HG03025 (cell line): ENCODE data around the gene BMP2.

Experiments
- ATAC-seq: cut with Tn5 transposase; IDR thresholded peaks from one replicate; pipeline ENCODE4 v1.9.1; 2021; ENCODE audit warnings: mild to moderate bottlenecking, moderate library complexity; ENCODE audit not compliant: unreplicated experiment, low FRiP score

BMP2 gene

GRCh38 chr20:6828794-6829423, 61.4 kb downstream of the BMP2 start:
- peak; percentile 78 for ATAC-seq

DNA sequence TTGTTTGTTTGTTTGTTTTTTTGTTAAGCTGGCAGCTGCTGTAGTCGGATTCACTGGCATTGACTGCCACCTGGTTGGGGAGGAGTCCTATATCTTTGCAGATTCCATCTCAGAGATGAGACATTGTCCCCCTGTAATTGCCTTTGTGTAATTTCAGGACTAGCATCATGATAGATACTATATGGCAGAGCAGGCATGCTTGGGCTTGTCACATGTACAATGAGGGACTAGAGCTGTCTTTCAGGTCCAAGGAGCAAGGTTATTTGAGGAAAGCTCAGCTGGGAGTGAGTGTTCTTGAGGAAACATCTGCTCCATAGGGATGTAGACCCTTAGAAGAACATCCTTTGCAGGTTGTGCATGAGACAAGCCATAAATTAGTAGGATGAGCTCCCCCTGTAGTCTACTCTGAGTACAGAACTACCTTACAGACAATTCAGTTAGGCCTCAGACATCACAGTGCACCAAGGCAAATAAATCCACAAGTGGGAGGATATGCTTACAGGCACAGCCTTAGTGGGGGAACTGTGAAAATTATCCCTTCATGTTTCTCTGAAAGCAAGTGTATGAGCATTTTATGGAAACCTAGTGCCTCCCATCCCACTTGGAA, 62.1 kb downstream of the BMP2 start:
- no peak for ATAC-seq
